HG03103 (cell line): Measurements from ENCODE around the gene GPC6.

Experiments
- ATAC-seq: cut with Tn5 transposase; IDR thresholded peaks from one replicate; pipeline ENCODE4 v1.9.1; 2021; ENCODE audit warnings: low read depth; ENCODE audit not compliant: unreplicated experiment

Gene GPC6

DNA sequence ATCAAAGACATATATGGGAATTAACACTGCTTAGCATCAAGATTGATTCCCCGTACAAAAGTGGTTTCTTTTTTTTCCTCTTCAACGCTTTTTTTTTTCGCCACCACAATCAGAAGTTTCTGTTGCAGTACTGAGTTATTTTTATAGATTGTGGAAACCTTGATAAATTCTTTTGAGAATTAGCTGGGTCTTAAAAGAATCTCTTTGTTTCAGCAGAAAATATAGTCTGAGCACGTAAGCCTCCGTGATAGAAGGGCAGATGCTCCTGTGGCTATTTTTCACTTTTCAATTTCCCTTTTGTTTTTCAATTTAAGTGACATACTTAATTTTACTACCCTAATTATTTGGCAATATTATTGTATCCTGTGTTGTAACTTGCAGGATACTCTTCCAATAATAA lies 721.0 kb downstream of the GPC6 start:
- no peak for ATAC-seq

- ATAC-seq = no peak
Observed at GRCh38 chr13:93948162-93948922, 721.7 kb downstream of the GPC6 start.

DNA sequence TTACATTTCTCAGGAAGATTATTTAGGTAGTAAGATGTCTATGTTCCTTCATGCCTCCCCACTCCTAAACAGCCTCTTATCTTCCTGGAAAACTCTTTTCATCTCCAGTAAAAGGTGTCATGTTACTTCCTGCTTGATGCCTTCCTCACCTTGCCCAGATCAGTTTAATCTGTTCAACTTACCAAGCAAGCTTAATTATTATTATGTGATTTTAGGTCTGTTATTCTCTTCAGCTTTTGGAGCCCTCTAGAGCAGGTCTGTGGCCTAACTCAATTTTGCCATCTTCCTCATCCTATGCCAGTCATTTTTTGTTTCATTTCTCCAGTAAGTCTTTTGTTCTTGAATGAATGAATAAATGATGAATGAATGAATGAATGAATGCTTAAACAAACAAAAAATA lies 724.5 kb downstream of the GPC6 start:
- no peak for ATAC-seq

GRCh38 chr13:93951951-93952350 lies 725.3 kb downstream of the GPC6 start:
- no peak for ATAC-seq

DNA sequence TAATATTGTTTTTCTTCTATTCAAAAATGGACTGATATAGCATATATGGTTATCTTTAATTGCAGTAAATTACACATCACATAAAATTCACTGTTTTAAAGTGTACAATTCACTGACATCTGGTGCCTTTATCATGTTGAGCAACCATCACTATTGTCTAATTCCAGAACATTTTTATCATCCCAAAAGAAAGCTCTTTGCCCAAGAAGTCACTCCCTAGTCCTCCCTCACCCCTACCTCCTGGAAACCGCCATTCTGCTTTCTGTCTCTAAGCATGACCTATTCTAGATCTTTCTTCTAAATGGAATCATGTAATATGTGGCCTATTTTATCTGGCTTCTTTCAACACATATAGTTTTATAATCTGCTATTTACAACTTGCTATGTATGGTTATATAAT lies 727.2 kb downstream of the GPC6 start:
- ATAC-seq = no peak

GRCh38 chr13:93955904-93956303 lies 729.3 kb downstream of the GPC6 start:
- ATAC-seq = no peak

DNA sequence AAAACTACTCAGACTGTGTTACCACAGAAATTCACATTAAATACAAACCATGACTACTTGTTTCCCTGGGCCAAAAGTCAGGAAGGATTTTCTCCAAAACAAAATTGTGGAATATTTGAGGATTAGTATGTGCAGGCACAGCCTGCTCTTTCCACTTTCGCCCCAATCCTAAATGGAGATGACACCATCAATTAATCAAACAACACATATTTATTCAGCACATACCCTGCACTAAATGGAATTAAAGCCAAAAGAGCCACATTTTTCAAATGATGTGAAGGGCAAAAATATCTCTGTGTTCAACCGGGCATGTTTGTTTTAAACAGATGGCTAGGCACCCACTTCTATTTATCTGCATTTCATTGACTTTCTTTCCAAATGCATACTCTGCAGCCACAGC lies 729.8 kb downstream of the GPC6 start:
- ATAC-seq = no peak

DNA sequence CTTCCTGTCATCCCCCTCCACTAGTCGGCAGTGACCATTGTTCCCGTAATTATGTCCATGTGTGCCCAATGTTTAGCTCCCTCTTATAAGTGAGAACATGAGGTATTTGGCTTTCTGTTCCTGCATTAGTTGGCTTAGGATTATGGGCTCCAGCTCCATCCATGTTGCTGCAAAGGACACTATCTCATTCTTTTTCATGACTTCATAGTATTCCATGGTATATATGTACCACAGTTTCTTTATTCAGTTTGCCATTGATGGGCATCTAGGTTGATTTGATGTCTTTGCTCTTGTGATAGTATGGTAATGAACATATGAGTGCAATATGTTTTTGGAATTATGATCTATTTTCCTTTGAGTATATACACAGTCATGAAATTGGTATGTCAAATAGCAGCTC lies 730.8 kb downstream of the GPC6 start:
- ATAC-seq = no peak

DNA sequence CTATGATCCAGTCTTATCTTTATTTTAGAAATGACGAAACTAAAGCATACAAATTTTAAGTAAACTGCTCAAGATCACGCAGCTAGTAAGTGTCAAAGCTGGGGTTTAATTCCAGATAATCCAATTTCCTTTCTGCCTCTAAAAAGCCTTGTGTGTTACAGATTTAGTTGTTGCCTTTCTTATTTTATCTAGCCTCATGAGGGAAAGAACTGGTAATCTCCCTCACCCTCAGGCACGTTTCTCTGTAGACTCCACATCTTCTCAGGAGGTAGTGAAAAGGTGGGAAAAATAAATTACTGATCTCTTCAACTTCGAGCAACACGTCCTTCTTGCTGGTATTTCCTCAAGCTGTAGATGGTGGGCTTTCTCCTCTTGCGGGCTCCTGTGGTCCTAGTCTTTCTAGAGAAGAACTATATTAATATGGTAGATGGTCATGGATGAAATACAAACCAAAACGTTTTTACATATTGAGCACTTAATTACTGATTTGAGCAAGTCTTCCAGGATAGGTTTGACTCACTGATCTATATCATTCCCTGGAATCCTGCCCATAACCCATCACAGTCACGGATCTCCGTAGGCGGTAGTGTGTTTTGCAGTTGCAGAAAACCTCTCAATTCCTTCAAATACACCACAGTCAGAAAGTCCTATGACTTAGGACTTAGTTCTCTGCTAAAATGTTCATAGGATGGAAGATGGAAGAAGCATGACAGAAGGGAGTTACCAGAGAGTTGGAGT lies 733.4 kb downstream of the GPC6 start:
- no peak for ATAC-seq

- no peak for ATAC-seq
Observed at GRCh38 chr13:93963266-93964145, 736.9 kb downstream of the GPC6 start.

- ATAC-seq = no peak
Observed at GRCh38 chr13:93964146-93964512, 737.5 kb downstream of the GPC6 start.

DNA sequence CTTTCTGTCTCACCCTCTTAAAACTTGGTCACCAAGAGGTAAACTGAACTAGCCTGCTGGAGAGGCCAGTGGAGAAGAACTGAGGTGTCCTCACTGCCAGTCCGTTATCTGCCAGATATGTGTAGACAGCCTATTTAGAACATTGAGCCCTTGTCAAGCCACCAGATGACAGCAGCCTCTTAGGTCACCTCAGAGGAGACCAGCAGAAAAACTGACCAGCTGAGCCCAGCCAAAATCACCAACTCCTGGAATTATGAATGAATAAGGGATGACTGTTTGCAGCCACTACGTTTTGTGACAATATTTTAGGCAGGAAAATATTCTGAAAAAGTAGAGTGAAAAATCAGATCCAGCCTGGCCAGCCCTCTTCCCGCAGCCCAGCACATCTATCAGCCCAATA lies 739.0 kb downstream of the GPC6 start:
- no peak for ATAC-seq

DNA sequence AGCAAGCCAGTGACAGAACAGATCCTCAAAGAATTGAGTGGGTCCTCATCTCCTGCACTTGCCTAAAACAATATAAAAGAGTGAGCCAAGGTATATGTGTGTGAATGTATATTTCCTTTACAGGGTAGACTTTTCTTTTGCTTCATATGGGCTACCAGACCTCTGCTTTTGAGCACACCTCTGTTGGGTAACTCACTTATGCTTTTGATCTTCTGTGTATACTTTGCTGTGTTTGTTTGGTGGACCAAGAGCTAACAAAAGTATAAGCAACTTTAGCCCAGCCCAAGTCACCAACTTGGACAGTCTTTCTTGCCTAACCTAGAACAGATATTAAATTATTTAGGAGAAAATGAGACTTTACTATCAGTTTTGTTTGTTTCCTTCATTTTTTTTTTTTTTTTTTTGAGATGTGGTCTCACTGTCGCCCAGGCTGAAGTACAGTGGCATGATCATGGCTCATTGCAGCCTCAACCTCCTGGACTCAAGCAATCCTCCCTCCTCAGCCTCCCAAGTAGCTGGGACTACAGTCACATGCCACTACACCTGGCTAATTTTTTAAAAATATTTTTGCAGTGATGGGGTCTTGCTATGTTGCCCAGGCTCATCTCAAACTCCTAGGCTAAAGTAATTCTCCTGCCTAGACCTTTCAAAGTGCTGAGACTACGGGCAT lies 739.8 kb downstream of the GPC6 start:
- ATAC-seq = no peak

- no peak for ATAC-seq
Observed at GRCh38 chr13:93967286-93967685, 740.7 kb downstream of the GPC6 start.

GRCh38 chr13:93975242-93975641 lies 748.6 kb downstream of the GPC6 start:
- no peak for ATAC-seq

DNA sequence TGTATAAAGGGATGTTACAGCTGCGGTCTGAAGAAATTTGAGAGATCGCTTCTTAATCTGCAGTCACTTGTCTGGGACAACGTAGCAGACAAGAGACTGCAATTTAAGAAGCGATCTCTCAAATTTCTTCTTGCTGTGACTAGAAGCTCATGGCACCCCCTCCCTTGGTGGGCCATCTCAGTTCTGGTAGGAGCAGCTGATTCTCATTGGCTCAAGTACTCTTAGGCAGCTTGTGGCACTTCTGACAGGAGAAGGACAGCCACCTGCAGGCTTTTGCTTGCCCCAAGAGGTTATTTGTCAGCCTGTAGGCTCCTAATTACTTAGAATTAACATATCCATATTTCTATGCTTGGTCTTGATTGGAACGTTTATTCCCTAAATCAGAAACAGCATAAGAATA lies 749.9 kb downstream of the GPC6 start:
- no peak for ATAC-seq

GRCh38 chr13:93977986-93978385 lies 751.4 kb downstream of the GPC6 start:
- ATAC-seq = no peak

DNA sequence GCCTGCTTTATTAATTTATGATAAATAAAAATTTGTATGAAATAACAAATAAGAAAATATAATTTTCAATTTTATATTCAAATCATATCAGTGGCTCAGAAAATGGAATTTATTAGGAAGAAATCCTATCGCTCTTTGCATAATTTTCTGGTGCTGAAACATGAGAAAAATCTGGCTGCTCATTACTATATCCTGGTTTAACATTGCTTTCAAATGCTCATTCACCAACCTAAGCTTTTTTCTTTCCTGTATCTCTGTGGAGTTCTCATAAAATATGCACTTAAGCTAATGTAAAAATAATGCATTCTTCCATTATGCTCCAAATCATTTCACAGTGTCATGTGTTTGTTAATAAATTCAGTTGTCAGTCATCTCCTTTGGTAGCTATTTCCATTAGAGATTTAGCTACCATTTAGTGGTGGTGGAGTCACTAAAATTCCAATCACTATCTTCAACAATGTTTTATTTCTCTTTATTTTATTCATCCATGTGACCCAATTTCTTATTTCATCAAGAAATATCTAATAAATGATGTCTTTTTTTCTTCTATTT lies 754.9 kb downstream of the GPC6 start:
- ATAC-seq = no peak

- no peak for ATAC-seq
Observed at GRCh38 chr13:93982179-93982918, 755.7 kb downstream of the GPC6 start.

- no peak for ATAC-seq
Observed at GRCh38 chr13:93984052-93984451, 757.4 kb downstream of the GPC6 start.
